Tibial nerve (tissue), 3 donors: ENCODE measurements around the gene SOWAHC.

Experiments
- CTCF ChIP-seq, 5 experiments: fragments of 200-600 bp in 3 of 5; fragments of 450-650 bp in 2 of 5; sonication (generic) in 3 of 5; IDR thresholded peaks; one replicate each; pipeline ENCODE4 v1.5.1; 2016 to 2019; ENCODE audit warnings: antibody characterized with exemption in 5 of 5, mild to moderate bottlenecking in 3 of 5, moderate library complexity in 2 of 5
- POLR2A ChIP-seq, 2 donors: fragments of 450-650 bp; IDR thresholded peaks; one replicate each; pipeline ENCODE4 v1.6.1; 2017; ENCODE audit warnings: antibody characterized with exemption in 2 of 2, mild to moderate bottlenecking in 2 of 2, moderate library complexity in 2 of 2

- TF ChIP-seq CTCF (IDR thresholded peaks at IDR 0.05): no peak
- no peak for TF ChIP-seq POLR2A (IDR thresholded peaks at IDR 0.05)
Observed at GRCh38 chr2:109660046-109660860, 46.1 kb downstream of the SOWAHC start.
